Glomerular endothelial cell (primary cell): ENCODE data around the gene IL6R. TPM values are rescaled to one million over a fixed set of nuclear protein-coding genes. Genes with fewer than 3 reads are reported as not detected.
"Not testable (repeated sequence)": the region's sequence is repeated elsewhere in the genome, so short reads cannot be mapped to it uniquely, and the experiment has no call there.

Experiments used
- DNase-seq: peaks from one replicate; pipeline ENCODE4 v3.0.0-alpha.2; 2011; ENCODE audit warnings: low read depth, low spot score; ENCODE audit errors: extremely low read depth
- total RNA-seq: library from RNA; depleted of rRNA; stranded (reverse); fragments of >200 nt; gene quantifications from 2 replicates; pipeline ENCODE4 v1.2.3, GENCODE V29; 2015

Gene IL6R
- 13.9 and 16.0 TPM in 2 replicates for total RNA-seq

DNA sequence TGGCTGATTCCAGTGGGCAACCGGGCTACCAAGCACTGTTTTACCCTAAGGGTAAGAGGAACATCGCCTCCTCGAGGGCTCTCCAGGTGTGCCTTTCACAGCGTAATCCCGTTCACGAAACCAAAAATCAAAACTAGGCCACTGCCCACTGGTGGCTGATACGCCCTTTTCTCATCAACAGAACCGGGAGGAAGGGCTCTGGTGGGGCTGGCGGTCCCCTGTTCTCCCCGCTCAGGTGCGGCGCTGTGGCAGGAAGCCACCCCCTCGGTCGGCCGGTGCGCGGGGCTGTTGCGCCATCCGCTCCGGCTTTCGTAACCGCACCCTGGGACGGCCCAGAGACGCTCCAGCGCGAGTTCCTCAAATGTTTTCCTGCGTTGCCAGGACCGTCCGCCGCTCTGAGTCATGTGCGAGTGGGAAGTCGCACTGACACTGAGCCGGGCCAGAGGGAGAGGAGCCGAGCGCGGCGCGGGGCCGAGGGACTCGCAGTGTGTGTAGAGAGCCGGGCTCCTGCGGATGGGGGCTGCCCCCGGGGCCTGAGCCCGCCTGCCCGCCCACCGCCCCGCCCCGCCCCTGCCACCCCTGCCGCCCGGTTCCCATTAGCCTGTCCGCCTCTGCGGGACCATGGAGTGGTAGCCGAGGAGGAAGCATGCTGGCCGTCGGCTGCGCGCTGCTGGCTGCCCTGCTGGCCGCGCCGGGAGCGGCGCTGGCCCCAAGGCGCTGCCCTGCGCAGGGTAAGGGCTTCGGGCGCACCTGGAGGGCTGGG is at the start of gene IL6R:
Gene IL6R (plus strand): TSS at position 360 of the 763 bp plus-strand sequence. CDS start 287 bp downstream, at position 647.
- no peak for DNase-seq

DNA sequence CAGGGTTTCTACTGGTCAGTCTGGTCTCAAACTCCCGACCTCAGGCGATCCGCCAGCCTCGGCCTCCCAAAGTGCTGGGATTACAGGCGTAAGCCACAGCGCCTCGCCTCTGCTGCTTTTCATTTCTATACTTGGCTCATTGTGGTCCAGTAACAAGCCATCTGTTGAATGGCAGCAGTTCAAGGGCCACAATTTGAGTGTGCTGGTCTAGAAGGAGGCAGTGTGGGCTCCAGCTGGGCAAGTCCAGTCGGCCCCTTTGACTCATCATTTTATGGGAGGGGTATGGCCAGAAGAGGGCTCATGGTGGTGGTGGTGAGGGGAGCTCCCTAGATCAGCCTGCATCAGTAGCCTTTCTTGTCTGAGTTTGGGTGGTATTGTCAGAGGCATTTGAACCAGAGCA is 46.6 kb upstream of the IL6R start:
- DNase-seq: no peak

DNA sequence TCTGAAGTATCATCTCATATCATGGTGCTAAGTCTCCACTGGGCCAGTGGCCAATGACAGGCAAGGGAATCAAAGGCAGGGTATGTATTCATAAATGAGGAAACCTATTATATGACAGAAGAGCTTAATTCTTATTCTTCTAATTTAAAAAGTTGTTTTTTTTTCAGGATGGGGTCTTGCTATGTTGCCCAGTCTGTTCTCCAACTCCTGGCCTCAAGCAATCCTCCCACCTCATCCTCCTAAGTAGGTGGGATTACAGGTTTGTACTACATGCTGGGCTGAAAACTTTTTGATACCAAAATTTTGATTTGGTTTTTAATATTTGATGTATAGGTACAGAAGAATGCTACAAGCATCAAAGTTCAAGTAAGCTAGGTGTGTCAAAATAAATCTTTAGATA is 44.9 kb upstream of the IL6R start:
- DNase-seq: no peak

DNA sequence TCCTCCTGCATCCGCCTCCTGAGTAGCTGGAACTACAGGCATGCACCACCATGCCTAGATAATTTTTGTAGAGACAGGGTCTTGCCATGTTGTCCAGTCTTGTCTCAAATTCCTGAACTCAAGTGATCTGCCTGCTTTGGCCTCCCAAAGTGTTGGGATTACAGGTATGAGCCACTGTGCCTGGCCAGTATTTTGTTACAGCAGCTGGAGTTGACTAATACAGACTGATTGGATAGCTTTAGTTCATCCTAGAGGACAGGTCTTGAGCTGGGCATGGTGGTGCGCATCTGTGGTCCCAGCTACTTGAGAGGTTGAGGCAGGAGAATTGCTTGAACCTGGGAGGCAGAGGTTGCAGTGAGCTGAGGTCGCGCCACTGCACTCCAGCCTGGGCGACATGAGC is 44.3 kb upstream of the IL6R start:
- not testable (repeated sequence) for DNase-seq

DNA sequence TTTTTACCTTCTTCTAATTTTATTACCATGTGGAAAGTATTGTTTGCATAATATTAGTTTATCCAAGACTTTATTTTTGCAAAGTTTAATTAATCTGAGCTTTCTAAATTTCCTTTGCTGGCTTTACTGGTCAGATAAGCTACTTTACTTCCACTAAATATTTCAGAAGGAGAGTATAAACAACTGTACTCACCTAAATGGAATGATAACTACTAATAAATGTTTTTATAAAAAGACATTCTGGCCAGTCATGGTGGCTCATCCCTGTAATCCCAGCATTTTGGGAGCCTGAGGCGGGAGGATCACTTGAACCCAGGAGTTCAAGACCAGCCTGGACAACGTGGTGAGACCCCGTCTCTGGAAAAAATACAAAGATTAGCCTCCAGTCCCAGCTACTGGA is 43.8 kb upstream of the IL6R start:
- no peak for DNase-seq

DNA sequence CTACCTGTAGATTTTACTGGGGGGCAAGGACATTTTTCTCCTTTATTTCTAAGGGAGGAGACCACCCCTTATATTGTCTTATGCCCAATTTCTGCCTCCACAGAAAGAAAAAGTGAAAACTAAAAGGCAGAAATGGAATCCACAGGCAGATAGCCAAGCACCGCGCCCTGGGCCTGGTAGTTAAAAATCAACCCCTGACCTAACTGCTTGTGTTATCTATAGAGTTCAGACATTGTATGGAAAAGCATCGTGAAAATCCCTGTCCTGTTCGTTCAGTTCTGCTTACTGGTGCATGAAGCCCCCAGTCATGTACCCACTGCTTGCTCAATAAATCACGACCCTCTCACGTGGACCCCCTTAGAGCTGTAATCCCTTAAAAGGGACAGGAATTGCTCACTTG is 33.7 kb upstream of the IL6R start:
- no peak for DNase-seq

DNA sequence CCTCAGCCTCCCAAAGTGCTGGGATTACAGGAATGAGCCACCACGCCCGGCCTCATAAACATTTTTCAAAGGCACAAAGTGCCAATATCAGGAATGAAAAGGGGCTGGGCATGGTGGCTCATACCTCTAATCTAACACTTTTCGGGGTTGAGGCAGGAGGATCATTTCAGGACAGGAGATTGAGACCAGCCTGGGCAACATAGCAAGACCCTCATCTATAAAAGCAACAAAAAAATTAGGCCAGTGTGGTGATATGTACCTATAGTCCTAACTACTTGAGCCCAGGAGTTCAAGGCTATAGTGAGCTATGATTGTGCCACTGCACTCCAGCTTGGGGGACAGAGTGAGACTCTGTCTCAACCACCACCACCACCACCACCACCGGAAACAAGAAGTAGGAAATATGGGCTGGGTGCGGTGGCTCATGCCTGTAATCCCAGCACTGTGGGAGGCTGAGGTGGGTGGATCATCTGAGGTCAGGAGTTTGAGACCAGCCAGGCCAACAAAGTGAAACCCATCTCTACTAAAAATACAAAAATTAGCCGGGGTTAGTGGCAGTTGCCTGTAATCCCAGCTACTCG is 31.3 kb upstream of the IL6R start:
- not testable (repeated sequence) for DNase-seq

DNA sequence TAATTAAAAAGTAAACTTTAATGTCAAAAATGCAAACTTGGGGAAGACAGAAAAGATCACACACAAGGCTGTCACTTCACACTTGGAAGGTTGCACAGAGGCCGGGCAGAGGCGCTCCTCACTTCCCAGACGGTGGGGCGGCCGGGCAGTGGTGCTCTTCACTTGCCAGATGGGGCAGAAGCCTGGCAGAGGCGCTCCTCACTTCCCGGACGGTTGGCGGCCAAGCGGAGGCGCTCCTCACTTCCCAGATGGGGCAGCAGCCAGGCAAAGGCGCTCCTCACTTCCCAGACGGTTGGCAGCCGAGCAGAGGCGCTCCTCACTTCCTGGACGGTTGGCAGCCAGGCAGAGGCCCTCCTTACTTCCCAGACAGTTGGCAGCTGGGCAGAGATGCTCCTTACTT is 25.8 kb upstream of the IL6R start:
- DNase-seq: no peak

DNA sequence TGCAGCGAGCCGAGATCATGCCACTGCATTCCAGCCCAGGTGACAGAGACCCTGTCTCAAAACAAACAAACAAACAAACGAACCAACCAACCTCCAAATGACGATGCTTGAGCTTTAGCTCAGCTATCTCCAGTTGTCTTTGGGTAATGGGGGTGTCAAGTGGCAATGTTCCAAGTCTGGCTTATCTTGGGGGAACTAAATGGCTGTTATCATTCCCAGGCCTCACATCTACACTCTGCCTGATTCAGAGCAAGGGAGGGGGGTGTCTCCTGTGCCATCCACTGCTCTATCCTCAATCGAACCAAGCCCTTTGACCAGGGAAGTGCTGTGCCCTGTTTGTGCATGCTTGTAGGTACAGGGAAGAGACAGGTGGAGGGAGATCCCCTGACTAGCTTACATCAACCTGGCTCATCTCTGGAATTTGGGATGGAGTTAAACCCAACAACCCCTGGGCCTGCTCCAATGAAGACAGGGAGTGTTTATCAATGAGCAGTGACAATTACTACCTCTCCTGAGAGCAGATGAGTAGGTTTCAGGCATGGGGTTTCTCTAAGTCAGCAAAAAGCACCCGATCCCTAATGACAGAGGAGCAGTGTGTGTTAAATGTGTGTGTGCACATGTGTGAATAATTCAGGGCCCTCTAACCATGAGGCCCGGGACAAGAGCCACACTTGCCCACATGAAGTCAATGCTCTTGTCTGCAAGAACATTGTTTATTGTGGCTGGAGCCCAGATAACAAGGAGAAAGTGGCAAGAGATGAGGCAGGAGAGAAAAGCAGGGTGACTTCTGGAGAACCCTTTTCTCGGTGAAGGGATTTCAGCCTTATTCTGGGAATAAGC is 20.3 kb upstream of the IL6R start:
- no peak for DNase-seq

DNA sequence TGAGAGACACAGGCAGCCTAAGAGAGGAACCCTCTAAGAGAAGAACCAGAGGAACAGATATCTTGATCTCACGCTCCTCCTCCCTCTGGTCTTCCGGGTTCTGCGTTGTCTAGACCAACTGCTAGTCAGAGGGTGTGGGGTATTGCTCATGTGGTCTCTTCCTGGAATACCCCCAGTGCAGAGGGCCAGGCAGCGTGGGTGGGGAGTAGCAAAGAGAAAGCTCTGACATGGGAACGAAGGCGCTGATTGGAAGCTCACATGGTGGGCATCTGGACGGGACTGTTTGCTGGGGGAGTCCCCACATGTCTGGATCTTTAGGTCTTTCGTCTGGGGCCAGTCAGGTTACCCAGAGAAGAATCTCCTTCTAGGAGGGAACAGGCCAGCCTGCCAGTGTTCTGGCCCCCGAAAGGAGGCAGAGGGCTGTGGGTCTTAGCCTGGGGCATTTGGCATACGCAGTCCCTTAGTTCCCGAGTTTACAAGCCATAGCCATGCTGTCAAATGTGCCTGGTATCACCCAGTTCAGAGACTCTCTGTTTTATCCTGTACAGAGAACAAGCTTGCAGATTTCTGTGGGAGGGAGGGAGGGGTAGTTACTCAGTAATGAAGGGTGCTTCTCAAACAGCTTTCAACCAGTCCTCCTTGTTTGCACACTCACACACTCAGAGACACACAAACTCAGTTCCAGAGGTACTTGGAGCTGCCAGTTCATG is 18.3 kb upstream of the IL6R start:
- no peak for DNase-seq

DNA sequence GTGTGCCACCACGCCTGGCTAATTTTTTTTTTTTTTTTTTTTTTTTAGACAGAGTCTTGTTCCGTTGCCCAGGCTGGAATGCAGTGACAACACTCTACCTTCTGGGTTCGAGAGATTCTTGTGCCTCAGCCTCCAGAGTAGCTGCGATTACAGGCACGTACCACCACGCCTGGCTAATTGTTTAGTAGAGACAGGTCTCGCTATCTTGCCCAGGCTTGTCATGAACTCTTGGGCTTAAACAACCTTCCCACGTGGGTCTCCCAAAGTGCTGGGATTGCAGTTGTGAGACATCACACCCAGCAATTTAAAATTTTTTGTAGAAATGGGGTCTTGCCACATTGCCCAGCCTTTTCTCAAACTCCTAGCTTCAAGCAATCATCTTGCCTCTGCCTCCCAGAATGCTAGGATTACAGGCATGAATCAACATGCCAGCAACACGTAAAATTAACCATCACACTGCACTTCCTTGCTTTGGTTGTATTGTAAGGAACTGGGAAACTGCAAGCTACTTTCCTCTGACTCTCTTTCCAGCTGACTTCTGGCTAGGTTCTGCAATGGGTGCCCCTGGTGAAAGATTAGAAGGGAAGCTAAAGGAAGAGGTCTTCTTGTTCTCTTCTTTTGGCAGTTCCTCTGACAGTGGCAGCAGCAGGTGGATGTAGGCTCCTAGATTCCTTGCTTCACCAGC is 13.9 kb upstream of the IL6R start:
- no peak for DNase-seq

DNA sequence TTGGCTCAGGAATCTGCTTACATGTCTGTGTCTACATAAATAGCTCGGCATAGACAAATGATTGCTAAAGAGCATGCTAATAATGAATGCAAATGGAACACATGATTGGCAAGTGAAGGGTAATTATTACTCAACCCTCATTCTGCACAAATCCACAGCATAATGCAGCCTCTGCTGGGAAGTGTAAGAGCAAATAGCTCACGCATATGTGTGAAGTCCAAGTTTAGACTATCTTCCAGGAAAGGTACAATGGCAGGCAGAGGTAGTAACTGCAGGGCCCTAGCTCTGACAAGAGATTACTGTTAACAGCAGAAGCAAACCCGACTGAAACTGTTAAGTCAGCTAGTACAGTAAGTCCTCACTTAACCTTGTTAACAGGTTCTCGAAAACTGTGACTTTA is 7.0 kb upstream of the IL6R start:
- no peak for DNase-seq

DNA sequence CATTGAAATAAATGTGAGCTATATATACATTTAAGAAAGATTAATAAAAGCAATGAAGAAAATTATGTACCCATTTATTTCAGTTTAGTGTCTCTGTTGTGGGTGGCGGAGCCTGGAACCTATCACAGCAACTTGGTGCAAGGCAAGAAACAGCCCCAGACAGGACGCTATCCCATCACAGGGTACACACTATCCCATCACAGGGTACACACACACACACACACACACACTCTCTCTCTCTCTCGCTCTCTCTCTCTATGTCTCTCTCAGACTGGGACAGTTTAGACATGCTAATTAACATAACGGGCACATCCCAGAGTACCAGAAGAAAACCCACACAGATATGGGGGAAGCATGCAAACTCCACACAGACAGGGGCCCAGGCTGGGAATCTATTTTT is 6.5 kb upstream of the IL6R start:
- DNase-seq: no peak

DNA sequence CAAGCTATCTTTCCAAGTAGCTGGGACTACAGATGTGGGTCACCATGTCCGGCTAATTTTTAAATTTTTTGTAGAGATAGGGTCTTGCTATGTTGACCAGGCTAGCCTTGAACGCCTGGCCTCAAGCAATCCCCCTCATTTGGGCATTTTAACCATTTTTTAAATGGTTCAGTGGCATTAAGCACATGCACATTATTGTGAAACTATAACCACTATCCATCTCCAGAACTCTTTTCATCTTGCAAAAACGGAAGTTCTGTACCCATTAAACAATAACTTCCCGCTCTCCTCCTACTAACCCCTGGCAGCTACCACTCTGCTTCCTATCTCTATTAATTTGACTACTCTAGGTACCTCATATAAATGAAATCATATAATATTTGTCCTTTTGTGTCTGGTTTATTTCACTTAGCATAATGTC is 4.8 kb upstream of the IL6R start:
- no peak for DNase-seq

DNA sequence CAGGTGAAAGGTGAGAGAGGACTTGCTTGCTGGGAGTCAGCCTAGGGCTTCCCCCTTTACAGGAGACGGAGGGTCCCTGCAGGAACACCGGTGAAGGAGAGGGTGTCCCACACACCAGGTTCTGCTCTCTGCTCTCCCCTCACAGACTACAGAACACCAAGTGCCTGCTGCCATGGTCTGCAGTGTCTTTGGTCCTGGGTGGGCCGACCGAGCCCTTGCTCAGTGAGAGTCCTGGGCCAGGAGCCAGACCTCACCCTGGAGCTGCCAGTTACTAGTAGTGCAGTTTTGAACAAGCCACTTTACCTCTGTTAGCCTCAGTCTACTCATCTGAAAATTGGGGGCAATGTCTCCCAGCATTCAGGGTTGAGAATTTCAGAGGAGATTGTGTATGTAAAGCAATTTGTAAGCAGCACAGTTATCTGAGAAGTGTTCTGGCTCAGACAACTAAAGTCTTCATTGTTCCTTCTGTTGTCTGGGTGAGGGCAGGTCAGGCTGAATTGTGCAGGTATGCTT is 2.7 kb upstream of the IL6R start:
- DNase-seq: no peak

DNA sequence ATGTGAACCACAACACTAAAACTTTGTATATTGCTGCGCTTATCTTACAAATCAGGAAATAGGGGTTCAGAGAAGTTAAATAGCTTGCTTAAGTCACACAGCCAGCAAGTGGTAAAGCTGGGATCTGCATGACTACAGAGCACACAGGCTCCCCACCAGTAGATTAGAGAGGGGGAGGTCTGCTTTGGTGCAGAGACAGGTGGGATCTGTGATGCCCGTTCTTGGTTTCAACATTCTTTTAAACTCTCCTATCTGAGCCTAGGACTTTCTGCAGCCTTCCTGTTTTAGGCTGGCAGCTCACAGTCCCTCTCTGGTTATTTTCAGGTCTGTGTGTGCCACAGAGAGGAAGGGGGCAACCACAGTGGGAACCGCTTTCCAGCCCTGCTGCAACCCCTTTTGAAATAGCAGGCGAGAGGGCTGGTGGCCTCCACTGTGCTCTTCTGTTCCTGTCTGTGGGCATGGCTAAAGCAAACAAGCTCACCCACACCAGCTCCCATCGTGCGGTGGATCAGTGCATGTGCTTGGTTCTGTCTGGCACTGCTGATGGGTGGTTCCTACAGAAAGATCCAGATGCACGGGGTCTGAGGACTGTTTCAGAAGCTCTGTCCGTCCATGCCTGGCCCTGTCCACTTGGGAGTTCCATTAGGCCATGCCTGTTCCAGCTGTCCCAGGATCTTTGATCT is 1.7 kb upstream of the IL6R start:
- no peak for DNase-seq

DNA sequence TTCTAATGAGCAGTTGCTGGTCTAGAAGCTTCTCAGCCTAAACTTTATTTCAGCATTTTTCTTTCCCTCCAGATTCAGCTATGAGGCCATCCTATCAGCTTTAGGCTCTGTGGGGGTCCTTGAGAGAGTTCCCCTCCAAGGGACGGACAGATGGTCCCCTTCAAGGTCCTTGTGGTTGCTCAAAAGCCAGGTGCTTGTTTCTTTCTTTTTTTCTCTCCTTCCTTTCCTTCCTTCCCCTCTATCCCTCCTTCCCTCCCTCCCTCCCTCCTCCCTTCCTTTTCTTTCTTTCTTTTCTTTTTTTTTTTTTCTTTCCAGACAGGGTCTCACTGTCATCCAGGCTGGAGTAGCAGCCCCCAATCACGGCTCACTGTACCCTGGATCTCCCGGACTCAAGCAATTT is 1.2 kb upstream of the IL6R start:
- DNase-seq: no peak

DNA sequence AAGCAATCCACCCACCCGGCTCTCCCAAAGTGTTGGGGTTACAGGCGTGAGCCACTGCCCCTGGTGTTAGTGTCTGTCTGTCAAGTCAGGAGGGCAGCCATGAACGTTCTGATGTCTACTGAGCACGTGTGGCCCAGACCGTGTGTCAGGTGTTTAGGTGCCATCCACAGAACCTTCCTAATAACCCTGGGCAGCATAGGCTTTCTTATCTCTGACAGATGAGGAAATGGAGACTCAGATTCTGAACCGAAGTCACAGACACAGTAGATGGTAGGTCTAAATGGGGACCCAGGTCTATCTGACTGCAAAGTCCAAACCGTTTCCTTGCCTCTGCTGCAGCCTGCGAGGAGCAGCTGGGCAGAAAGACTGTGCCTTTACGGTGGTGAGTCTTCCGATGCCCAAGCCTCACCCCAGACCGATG is 622 bp upstream of the IL6R start:
- no peak for DNase-seq

DNA sequence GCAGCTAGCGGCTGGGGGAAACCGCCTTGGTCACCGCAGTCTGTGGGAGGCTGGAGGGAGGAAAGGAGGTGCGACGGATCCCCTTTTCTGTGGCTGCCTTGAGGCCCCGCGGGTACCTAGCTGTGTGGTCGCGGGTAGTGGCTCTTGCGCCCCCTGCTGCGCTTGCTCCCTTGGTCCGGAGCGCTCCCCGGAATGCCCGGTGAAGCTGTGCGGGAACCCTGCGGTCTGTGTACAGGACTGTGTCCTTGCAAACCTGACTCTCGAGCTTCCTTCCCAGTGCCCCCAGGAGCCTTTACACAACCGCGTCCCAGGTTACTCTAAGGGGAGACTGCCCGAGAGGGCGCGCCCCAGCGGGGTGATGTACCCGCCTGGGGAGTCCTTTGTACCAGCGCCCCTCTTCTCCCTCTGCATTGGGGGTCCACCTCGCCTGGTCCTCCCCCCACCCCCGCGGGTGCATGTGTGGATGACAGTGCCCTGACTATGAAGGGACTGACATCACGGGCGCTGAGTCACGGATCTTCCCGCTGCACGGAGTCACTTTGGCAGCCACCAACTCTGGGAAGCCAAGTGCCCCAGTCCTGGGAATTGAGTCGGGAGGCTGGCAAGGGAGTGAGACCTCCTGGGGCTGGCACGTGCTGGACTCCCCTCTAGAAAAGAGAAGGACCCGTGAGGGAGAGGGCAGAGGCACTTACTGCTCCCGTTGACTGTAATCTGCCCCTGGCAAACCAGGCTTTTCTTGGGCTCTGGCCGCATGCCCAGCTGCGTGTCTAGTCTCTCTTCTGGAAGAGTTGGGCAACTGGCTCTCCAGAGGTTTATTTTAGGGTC is 816 bp downstream of the IL6R start:
- DNase-seq: no peak
